Activated CD4-positive, alpha-beta T cell treated with anti-CD3 and anti-CD28 coated beads, Interleukin-2, Interleukin-6, amounts not matched to agents 100 ng/mL and 50 ng/mL, durations not matched to agents 16 hours and 8 hours (primary cell): Measurements from ENCODE around the gene ZBED4.

Source experiments
- DNase-seq: peaks from one replicate; pipeline ENCODE4 v3.0.0-alpha.2; 2020

The ZBED4 gene

GRCh38 chr22:49922484-49922883 lies 68.8 kb downstream of the ZBED4 start:
- DNase-seq: no peak

GRCh38 chr22:49922926-49923325 lies 69.3 kb downstream of the ZBED4 start:
- no peak for DNase-seq

- DNase-seq: no peak
Measured at GRCh38 chr22:49923445-49923844, 69.8 kb downstream of the ZBED4 start.

- DNase-seq: no peak
Measured at GRCh38 chr22:49924113-49924833, 70.6 kb downstream of the ZBED4 start.

GRCh38 chr22:49925525-49926128 lies 72.0 kb downstream of the ZBED4 start:
- DNase-seq: peak; percentile 74

- DNase-seq: no peak
Measured at GRCh38 chr22:49926916-49927315, 73.3 kb downstream of the ZBED4 start.

- no peak for DNase-seq
Measured at GRCh38 chr22:49927483-49928184, 74.0 kb downstream of the ZBED4 start.

GRCh38 chr22:49928185-49928495 lies 74.5 kb downstream of the ZBED4 start:
- DNase-seq: no peak

GRCh38 chr22:49928555-49929210 lies 75.0 kb downstream of the ZBED4 start:
- DNase-seq: no peak

GRCh38 chr22:49929211-49929979 lies 75.8 kb downstream of the ZBED4 start:
- peak; percentile 83 for DNase-seq

GRCh38 chr22:49929994-49930575 lies 76.4 kb downstream of the ZBED4 start:
- DNase-seq: no peak

- peak; percentile 65 for DNase-seq
Measured at GRCh38 chr22:49930596-49931412, 77.2 kb downstream of the ZBED4 start.

- no peak for DNase-seq
Measured at GRCh38 chr22:49933236-49934159, 79.9 kb downstream of the ZBED4 start.

GRCh38 chr22:49934160-49934890 lies 80.7 kb downstream of the ZBED4 start:
- DNase-seq: peak; percentile 36

- DNase-seq: peak; percentile 94
Measured at GRCh38 chr22:49934891-49935557, 81.4 kb downstream of the ZBED4 start.

- DNase-seq: peak; percentile 73
Measured at GRCh38 chr22:49935561-49935960, 81.9 kb downstream of the ZBED4 start.

GRCh38 chr22:49936018-49936972 lies 82.7 kb downstream of the ZBED4 start:
- peak; percentile 96 for DNase-seq
